AG04449 (cell line): Measurements from ENCODE around the gene TNKS2.
A peak's percentile ranks its signal among the peaks of the same experiment; 100 is the strongest.
"Not testable (repeated sequence)": the region's sequence is repeated elsewhere in the genome, so short reads cannot be mapped to it uniquely, and the experiment has no call there.

ENCODE experiments used
- CTCF ChIA-PET: fragments of 350-600 bp; formaldehyde crosslinking; extraction: SDS; loops from one replicate; lab custom pipeline; 2021; ENCODE audit warnings: antibody characterized with exemption; lab: Yijun Ruan, JAX
- POLR2A ChIA-PET: fragments of 400-600, 350-600 bp; formaldehyde crosslinking; extraction: SDS; loops from one replicate; lab custom pipeline; 2020; ENCODE audit warnings: antibody characterized with exemption, inconsistent platforms; lab: Yijun Ruan, JAX
- DNase-seq: peaks from one replicate; pipeline ENCODE4 v3.0.0-alpha.2; 2010; ENCODE audit warnings: low read depth, low spot score
- H3K4me3 ChIP-seq: 2 replicates; pipeline ENCODE4 v1.5.1; 2011; ENCODE audit warnings: low read depth, mild to moderate bottlenecking, control low read depth, low read length
- TF ChIP-seq, protein P1 (sequence below): IDR thresholded peaks from one replicate; pipeline ENCODE4 v1.5.1; 2011; ENCODE audit warnings: mild to moderate bottlenecking, moderate library complexity, low read length, control low read depth, inconsistent platforms; ENCODE audit not compliant: insufficient read depth; ENCODE audit errors: missing control alignments

Gene TNKS2

DNA sequence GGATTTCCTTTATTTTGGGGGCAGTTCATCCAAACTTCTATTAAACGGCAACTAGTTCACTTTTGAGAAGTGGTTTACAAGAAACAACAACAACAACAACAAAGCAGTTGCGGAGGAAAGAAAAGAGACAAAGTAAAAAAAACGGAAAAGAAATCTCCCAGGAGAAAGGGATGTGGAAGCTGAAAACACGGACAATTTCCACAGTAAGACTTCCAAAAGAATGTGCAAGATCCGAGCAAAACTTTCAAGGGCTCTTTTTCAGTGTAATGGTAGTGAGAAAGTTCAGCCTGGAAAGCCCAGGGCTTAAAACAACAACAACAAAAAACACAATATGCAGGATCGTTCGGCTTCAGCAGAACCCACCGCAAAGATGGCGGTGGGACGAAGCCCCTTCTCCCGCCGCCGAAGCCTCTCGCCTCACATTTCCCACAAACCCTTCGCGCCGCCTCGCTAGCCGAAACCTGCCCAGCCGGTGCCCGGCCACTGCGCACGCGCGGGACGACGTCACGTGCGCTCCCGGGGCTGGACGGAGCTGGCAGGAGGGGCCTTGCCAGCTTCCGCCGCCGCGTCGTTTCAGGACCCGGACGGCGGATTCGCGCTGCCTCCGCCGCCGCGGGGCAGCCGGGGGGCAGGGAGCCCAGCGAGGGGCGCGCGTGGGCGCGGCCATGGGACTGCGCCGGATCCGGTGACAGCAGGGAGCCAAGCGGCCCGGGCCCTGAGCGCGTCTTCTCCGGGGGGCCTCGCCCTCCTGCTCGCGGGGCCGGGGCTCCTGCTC is at the start of gene TNKS2:
Gene TNKS2, plus strand, starts transcription at position 553 of the 775 bp plus-strand sequence. CDS start 265 bp downstream, outside the sequence.
- ChIA-PET CTCF (interaction anchor here (0.7 kb wide), 1 partner anchor 10 kb away, joined by 3 read pairs; no protein-coding TSS in a partner anchor), POLR2A (interaction anchor here (0.7 to 1.9 kb wide), 4 partner anchors 16 to 165 kb away, joined by 3 to 8 read pairs (median 4); partner anchors contain the start of genes BTAF1 and PPP1R3C)
- TF ChIP-seq, protein P1, sequence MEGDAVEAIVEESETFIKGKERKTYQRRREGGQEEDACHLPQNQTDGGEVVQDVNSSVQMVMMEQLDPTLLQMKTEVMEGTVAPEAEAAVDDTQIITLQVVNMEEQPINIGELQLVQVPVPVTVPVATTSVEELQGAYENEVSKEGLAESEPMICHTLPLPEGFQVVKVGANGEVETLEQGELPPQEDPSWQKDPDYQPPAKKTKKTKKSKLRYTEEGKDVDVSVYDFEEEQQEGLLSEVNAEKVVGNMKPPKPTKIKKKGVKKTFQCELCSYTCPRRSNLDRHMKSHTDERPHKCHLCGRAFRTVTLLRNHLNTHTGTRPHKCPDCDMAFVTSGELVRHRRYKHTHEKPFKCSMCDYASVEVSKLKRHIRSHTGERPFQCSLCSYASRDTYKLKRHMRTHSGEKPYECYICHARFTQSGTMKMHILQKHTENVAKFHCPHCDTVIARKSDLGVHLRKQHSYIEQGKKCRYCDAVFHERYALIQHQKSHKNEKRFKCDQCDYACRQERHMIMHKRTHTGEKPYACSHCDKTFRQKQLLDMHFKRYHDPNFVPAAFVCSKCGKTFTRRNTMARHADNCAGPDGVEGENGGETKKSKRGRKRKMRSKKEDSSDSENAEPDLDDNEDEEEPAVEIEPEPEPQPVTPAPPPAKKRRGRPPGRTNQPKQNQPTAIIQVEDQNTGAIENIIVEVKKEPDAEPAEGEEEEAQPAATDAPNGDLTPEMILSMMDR = no peak
- DNase-seq = peak; percentile 34
- peak within 1 kb of the TSS; percentile 95 for H3K4me3 ChIP-seq

DNA sequence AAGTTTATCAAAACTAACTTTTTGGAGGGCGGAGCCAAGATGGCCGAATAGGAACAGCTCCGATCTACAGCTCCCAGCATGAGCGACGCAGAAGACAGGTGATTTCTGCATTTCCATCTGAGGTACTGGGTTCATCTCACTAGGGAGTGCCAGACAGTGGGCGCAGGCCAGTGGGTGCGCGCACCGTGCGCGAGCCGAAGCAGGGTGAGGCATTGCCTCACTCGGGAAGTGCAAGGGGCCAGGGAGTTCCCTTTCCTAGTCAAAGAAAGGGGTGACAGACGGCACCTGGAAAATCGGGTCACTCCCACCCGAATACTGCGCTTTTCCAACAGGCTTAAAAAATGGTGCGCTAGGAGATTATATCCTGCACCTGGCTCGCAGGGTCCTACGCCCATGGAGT is 48.6 kb upstream of the TNKS2 start:
- DNase-seq, H3K4me3 ChIP-seq, CTCF ChIA-PET, POLR2A ChIA-PET: not testable (repeated sequence)

DNA sequence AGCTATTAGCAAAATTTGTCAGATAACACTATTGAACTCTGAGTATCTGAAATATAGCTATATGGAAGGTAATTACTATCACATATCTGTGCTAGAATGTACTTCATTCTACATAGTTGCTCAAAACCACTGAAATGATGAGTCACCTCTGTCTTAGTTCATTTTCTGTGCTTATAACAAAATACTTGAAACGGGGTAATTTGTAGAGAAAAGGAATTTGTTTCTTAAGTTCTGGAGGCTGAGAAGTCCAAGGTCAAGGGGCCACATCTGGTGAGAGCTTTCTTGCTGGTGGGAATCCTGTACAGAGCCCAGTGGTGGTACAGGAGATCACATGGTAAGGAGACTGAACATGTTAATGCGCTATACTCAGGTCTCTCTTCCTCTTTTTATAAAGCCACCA is 41.9 kb upstream of the TNKS2 start:
- peak; percentile 56 for DNase-seq
- CTCF ChIA-PET = interaction anchor here (0.8 to 6.5 kb wide), 5 partner anchors 11 to 157 kb away, joined by 3 to 76 read pairs (median 5); partner anchors contain the start of gene FGFBP3
- POLR2A ChIA-PET = no interaction called here
- TF ChIP-seq, protein P1 = no peak
- no peak overlapping the region for H3K4me3 ChIP-seq

DNA sequence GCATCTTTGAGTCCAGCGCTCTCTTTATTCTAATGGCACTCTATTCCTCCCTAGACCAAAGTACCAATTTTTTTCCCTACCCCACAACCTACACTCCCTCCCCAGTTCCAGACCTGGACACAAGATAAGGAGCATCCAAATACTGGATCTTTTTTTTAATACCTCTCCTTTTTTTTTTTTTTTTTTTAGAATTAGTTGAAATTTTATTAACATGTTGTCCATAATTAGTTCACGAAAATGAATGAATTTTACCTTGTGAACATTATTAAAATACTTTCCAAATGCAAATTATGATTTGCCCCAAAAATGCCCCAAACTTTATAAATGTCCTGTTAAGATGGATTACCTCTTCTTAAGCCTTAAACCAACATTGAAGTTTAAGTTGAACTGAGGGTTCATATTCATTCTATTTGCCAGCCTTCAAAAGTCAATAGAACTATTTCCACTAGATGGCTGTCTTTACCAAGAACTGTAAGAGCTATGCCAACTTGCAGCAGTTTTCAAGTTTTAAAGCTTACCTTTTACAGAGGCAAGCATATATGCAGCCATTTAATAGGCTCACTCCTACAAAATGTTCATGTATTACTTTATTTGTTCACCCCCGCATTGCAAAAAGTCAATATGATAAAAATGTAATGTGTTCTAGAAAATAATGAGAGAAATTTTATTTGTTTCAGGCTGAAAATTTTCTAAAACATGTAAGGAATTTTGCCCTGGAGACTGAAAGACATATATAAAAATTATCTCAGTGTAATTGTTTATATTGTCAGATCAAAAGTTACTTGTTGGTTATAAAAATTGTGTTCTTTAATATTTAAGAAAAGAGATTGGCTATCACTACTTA is 39.7 kb upstream of the TNKS2 start:
- ChIA-PET POLR2A (interaction anchor here (0.8 kb wide), 1 partner anchor 40 kb away, joined by 3 read pairs; no protein-coding TSS in a partner anchor), CTCF (interaction anchor here (0.6 to 6.5 kb wide), 18 partner anchors 10 to 662 kb away, joined by 3 to 76 read pairs (median 4); partner anchors contain the start of gene FGFBP3)
- TF ChIP-seq, protein P1 = peak; percentile 28
- DNase-seq = peak; percentile 14
- H3K4me3 ChIP-seq = no peak overlapping the region

DNA sequence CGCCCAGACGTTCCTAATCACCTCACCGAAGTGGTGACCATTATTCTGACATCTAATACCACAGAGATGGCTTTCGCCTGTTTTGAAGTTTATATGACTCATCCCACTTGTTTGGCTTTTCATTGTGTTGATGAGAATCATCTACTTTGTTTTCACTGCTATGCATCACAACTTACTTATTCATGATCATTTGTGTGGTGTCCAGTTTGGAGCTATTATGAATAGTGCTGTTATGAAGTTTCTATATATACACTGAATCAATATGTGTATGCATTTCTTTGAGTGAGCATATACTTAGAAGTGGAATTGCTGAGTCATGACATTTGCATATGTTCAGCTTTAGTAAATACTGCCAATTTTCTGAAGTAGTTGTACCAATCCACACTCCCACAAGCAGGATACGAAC is 38.6 kb upstream of the TNKS2 start:
- TF ChIP-seq, protein P1 = no peak
- POLR2A ChIA-PET = no interaction called here
- no peak for DNase-seq
- no peak overlapping the region for H3K4me3 ChIP-seq
- CTCF ChIA-PET = interaction anchor here (0.6 to 6.5 kb wide), 14 partner anchors 8 to 370 kb away, joined by 3 to 76 read pairs (median 4); partner anchors contain the start of gene FGFBP3

DNA sequence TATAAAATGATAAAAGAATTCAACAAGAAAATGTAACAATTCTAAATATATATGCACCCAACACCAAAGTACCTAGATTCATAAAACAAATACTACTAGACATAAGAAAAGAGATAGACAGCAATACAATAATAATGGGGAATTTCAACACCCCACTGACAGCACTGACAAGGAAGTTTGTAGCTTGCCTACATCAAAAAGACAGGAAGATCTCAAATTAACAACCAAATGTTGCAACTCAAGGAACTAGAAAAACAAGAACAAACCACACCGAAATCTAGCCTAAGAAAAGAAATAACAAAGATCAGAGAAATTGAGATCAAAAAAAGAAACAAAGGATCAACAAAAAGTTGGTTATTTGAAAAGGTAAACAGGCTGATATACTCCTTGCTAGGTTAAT is 36.5 kb upstream of the TNKS2 start:
- no peak for DNase-seq
- TF ChIP-seq, protein P1 = no peak
- H3K4me3 ChIP-seq = no peak overlapping the region
- ChIA-PET POLR2A (no interaction called here), CTCF (no interaction called here)
